ENCODE measurements around the gene POP7.
"Not testable (repeated sequence)": the region's sequence is repeated elsewhere in the genome, so short reads cannot be mapped to it uniquely, and the experiment has no call there.

Gene POP7

GRCh38 chr7:100705753-100706671 is at the start of gene POP7:
TSS of gene POP7 (plus strand) at chr7:100706121. CDS start at chr7:100706831, 710 bp downstream.
- DNase-seq, result peak; percentile 99 to 100

GRCh38 chr7:100662194-100662776 is 43.6 kb upstream of the POP7 start:
- DNase-seq, result not testable (repeated sequence)

- DNase-seq, result no peak
Observed at GRCh38 chr7:100665168-100665726, 40.7 kb upstream of the POP7 start.

GRCh38 chr7:100667331-100668068 is 38.4 kb upstream of the POP7 start:
- DNase-seq, result no peak

- no peak for DNase-seq
Observed at GRCh38 chr7:100668069-100668449, 37.9 kb upstream of the POP7 start.

GRCh38 chr7:100669106-100669505 is 36.8 kb upstream of the POP7 start:
- not testable (repeated sequence) for DNase-seq

GRCh38 chr7:100670074-100670473 is 35.8 kb upstream of the POP7 start:
- DNase-seq, result no peak

- DNase-seq, result no peak
Observed at GRCh38 chr7:100671353-100672327, 34.3 kb upstream of the POP7 start.

- DNase-seq, result peak; percentile 99 to 100
Observed at GRCh38 chr7:100673302-100673941, 32.5 kb upstream of the POP7 start, which contains the start of gene GNB2. TSS of gene GNB2 (plus strand) at chr7:100673740. CDS start at chr7:100676266, 2,526 bp downstream.

- peak; percentile 55 to 57 for DNase-seq
Observed at GRCh38 chr7:100673942-100674410, 31.9 kb upstream of the POP7 start.

- peak in 1 of 2 donors; percentile 40 for DNase-seq
Observed at GRCh38 chr7:100674411-100675104, 31.4 kb upstream of the POP7 start.

GRCh38 chr7:100675105-100675451 is 30.8 kb upstream of the POP7 start:
- DNase-seq, result peak; percentile 42 to 51

- DNase-seq, result peak; percentile 77 to 82
Observed at GRCh38 chr7:100675581-100676350, 30.2 kb upstream of the POP7 start.

- DNase-seq, result no peak
Observed at GRCh38 chr7:100676501-100677306, 29.2 kb upstream of the POP7 start.

GRCh38 chr7:100677308-100678267 is 28.3 kb upstream of the POP7 start:
- DNase-seq, result peak in 1 of 2 donors; percentile 5

- peak in 1 of 2 donors; percentile 18 for DNase-seq
Observed at GRCh38 chr7:100678291-100678984, 27.5 kb upstream of the POP7 start.

Data from stimulated activated CD4-positive, alpha-beta T cell treated with anti-CD3 and anti-CD28 coated beads, Interleukin-2, amount 100 ng/mL, for 24 hours (primary cell).